GM18873 (cell line): ENCODE results near the gene NBR1.
A peak's percentile ranks its signal among the peaks of the same experiment; 100 is the strongest.
"Not testable (repeated sequence)": the region's sequence is repeated elsewhere in the genome, so short reads cannot be mapped to it uniquely, and the experiment has no call there.

Source experiments
- ATAC-seq: cut with Tn5 transposase; IDR thresholded peaks from one replicate; pipeline ENCODE4 v1.9.1; 2021; ENCODE audit warnings: mild to moderate bottlenecking, moderate library complexity, moderate number of reproducible peaks; ENCODE audit not compliant: unreplicated experiment, low FRiP score

The NBR1 gene

GRCh38 chr17:43151880-43152456, 19.0 kb upstream of the NBR1 start:
- no peak for ATAC-seq

GRCh38 chr17:43153197-43153835, 17.7 kb upstream of the NBR1 start:
- ATAC-seq = not testable (repeated sequence)

- ATAC-seq = no peak
Observed at GRCh38 chr17:43155666-43156065, 15.3 kb upstream of the NBR1 start.

- ATAC-seq = not testable (repeated sequence)
Observed at GRCh38 chr17:43159232-43159631, 11.8 kb upstream of the NBR1 start.

- ATAC-seq = not testable (repeated sequence)
Observed at GRCh38 chr17:43159957-43160356, 11.1 kb upstream of the NBR1 start.

GRCh38 chr17:43165971-43166370, 5.0 kb upstream of the NBR1 start:
- ATAC-seq = not testable (repeated sequence)

GRCh38 chr17:43169561-43170139, 1.4 kb upstream of the NBR1 start:
- ATAC-seq = peak; percentile 26

GRCh38 chr17:43170140-43170765, 761 bp upstream of the NBR1 start:
- peak; percentile 43 for ATAC-seq

GRCh38 chr17:43171586-43172487, 823 bp downstream of the NBR1 start:
- no peak for ATAC-seq

GRCh38 chr17:43175213-43176118, 4.5 kb downstream of the NBR1 start:
- ATAC-seq = no peak

- ATAC-seq = no peak
Observed at GRCh38 chr17:43176119-43176570, 5.1 kb downstream of the NBR1 start.

GRCh38 chr17:43183921-43184320, 12.9 kb downstream of the NBR1 start:
- ATAC-seq = no peak

- ATAC-seq = not testable (repeated sequence)
Observed at GRCh38 chr17:43186656-43187055, 15.6 kb downstream of the NBR1 start.

- no peak for ATAC-seq
Observed at GRCh38 chr17:43193251-43193650, 22.2 kb downstream of the NBR1 start.

GRCh38 chr17:43199633-43200032, 28.6 kb downstream of the NBR1 start:
- no peak for ATAC-seq

- ATAC-seq = no peak
Observed at GRCh38 chr17:43200127-43200526, 29.1 kb downstream of the NBR1 start.

GRCh38 chr17:43203013-43203412, 32.0 kb downstream of the NBR1 start:
- not testable (repeated sequence) for ATAC-seq

- ATAC-seq = no peak
Observed at GRCh38 chr17:43210576-43210975, 39.6 kb downstream of the NBR1 start.

- no peak for ATAC-seq
Observed at GRCh38 chr17:43211123-43211479, 40.1 kb downstream of the NBR1 start.
